ACC112 (cell line): Measurements from ENCODE around the gene SPATC1L.
A peak's percentile ranks its signal among the peaks of the same experiment; 100 is the strongest.

Experiments used
- H2AFZ ChIP-seq: fragments of 200-600 bp; sonication (generic); one replicate; pipeline ENCODE4 v1.6.0; 2017; ENCODE audit warnings: antibody characterized with exemption, low read length; ENCODE audit not compliant: unreplicated experiment
- H3K27ac ChIP-seq: fragments of 200-600 bp; sonication (generic); 2 replicates; pipeline ENCODE4 v1.5.1; 2014; ENCODE audit warnings: low read depth, mild to moderate bottlenecking, antibody characterized with exemption, low read length, moderate library complexity
- H3K27me3 ChIP-seq: fragments of 200-600 bp; sonication (generic); 2 replicates; pipeline ENCODE4 v1.6.1; 2014; ENCODE audit warnings: mild to moderate bottlenecking, antibody characterized with exemption, low read length, moderate library complexity, mixed read lengths; ENCODE audit not compliant: insufficient read depth
- H3K36me3 ChIP-seq: fragments of 200-600 bp; sonication (generic); 2 replicates; pipeline ENCODE4 v1.6.1; 2016; ENCODE audit warnings: mild to moderate bottlenecking, antibody characterized with exemption, low read length, moderate library complexity, mixed read lengths; ENCODE audit not compliant: insufficient read depth
- H3K4me1 ChIP-seq: fragments of 200-600 bp; sonication (generic); one replicate; pipeline ENCODE4 v1.6.1; 2016; ENCODE audit warnings: low read length, mixed read lengths; ENCODE audit not compliant: insufficient read depth, unreplicated experiment, control insufficient read depth
- H3K4me3 ChIP-seq: fragments of 200-600 bp; sonication (generic); 2 replicates; pipeline ENCODE4 v1.5.1; 2014; ENCODE audit warnings: mild to moderate bottlenecking, low read depth, low read length
- H3K79me2 ChIP-seq: fragments of 200-600 bp; sonication (generic); one replicate; pipeline ENCODE4 v1.6.0; 2016; ENCODE audit warnings: low read length; ENCODE audit not compliant: control insufficient read depth, unreplicated experiment, insufficient read depth

Gene SPATC1L

GRCh38 chr21:46127239-46128105, 56.8 kb downstream of the SPATC1L start:
- Histone ChIP-seq H3K4me3 (no peak overlapping the region), H3K27ac (no peak overlapping the region), H3K79me2 (peaks cover 15% of the 10 kb centered on the region), H3K36me3 (peaks cover 67% of the 10 kb centered on the region), H2AFZ (no peak overlapping the region), H3K4me1 (peaks cover 3% of the 10 kb centered on the region), H3K27me3 (no peaks in the 10 kb centered on the region)

- H2AFZ ChIP-seq, result no peak overlapping the region
- H3K4me1 ChIP-seq, result peaks cover 11% of the 10 kb centered on the region
- peaks cover 15% of the 10 kb centered on the region for H3K79me2 ChIP-seq
- no peak overlapping the region for H3K4me3 ChIP-seq
- peaks cover 64% of the 10 kb centered on the region for H3K36me3 ChIP-seq
- H3K27ac ChIP-seq, result no peak overlapping the region
- H3K27me3 ChIP-seq, result no peaks in the 10 kb centered on the region
These were observed 57.7 kb downstream of the SPATC1L start for GRCh38 chr21:46126309-46127238.

GRCh38 chr21:46125846-46126301, 58.4 kb downstream of the SPATC1L start:
- Histone ChIP-seq H3K27ac (no peak overlapping the region), H3K4me1 (peaks cover 18% of the 10 kb centered on the region), H3K27me3 (no peaks in the 10 kb centered on the region), H2AFZ (no peak overlapping the region), H3K79me2 (peaks cover 15% of the 10 kb centered on the region), H3K36me3 (peaks cover 60% of the 10 kb centered on the region), H3K4me3 (no peak overlapping the region)

- peaks cover 53% of the 10 kb centered on the region for H3K36me3 ChIP-seq
- no peak overlapping the region for H3K4me3 ChIP-seq
- no peak overlapping the region for H3K27ac ChIP-seq
- H3K27me3 ChIP-seq, result no peaks in the 10 kb centered on the region
- peaks cover 18% of the 10 kb centered on the region for H3K4me1 ChIP-seq
- peaks cover 15% of the 10 kb centered on the region for H3K79me2 ChIP-seq
- no peak overlapping the region for H2AFZ ChIP-seq
These were observed 59.1 kb downstream of the SPATC1L start for GRCh38 chr21:46124926-46125845.

GRCh38 chr21:46124083-46124925, 60.0 kb downstream of the SPATC1L start:
- Histone ChIP-seq H3K79me2 (peaks cover 15% of the 10 kb centered on the region), H3K36me3 (peaks cover 47% of the 10 kb centered on the region), H3K4me1 (peaks cover 19% of the 10 kb centered on the region), H2AFZ (no peak overlapping the region), H3K27ac (no peak overlapping the region), H3K4me3 (no peak overlapping the region), H3K27me3 (no peaks in the 10 kb centered on the region)

GRCh38 chr21:46122758-46123683, 61.2 kb downstream of the SPATC1L start:
- peaks cover 56% of the 10 kb centered on the region for H3K36me3 ChIP-seq
- no peak overlapping the region for H2AFZ ChIP-seq
- peaks cover 22% of the 10 kb centered on the region for H3K4me1 ChIP-seq

GRCh38 chr21:46122237-46122671, 62.0 kb downstream of the SPATC1L start:
- Histone ChIP-seq H3K79me2 (peaks cover 16% of the 10 kb centered on the region), H2AFZ (no peak overlapping the region), H3K4me3 (no peak overlapping the region), H3K36me3 (peaks cover 58% of the 10 kb centered on the region), H3K4me1 (peaks cover 22% of the 10 kb centered on the region), H3K27ac (peak overlapping the region; percentile 85), H3K27me3 (no peaks in the 10 kb centered on the region)

More at GRCh38 chr21:46122758-46123683, 61.2 kb downstream of the SPATC1L start:
- Histone ChIP-seq H3K79me2 (peaks cover 15% of the 10 kb centered on the region), H3K4me3 (no peak overlapping the region), H3K27ac (peak overlapping the region; percentile 85), H3K27me3 (no peaks in the 10 kb centered on the region)

GRCh38 chr21:46121286-46122221, 62.7 kb downstream of the SPATC1L start:
- peak overlapping the region; percentile 85 for H3K27ac ChIP-seq
- H3K27me3 ChIP-seq, result no peaks in the 10 kb centered on the region
- no peak overlapping the region for H3K4me3 ChIP-seq
- peaks cover 29% of the 10 kb centered on the region for H3K4me1 ChIP-seq
- peaks cover 63% of the 10 kb centered on the region for H3K36me3 ChIP-seq
- peaks cover 18% of the 10 kb centered on the region for H3K79me2 ChIP-seq
- no peak overlapping the region for H2AFZ ChIP-seq
